Measurements from ENCODE around the gene RBM34.

- TF ChIP-seq CTCF (IDR thresholded peaks at IDR 0.05): no peak
- no peak for TF ChIP-seq POLR2A (IDR thresholded peaks at IDR 0.05)
Measured at GRCh38 chr1:235122348-235122747, 38.7 kb downstream of the RBM34 start.

All from uterus (tissue), 2 donors.